Liver (tissue), 9 donors: ENCODE measurements around the gene CPNE5. TPM values are rescaled to one million over a fixed set of nuclear protein-coding genes. Genes with fewer than 3 reads are reported as not detected.

Experiments
- DNase-seq: peaks from one replicate; pipeline ENCODE4 v3.0.0-alpha.2; 2017; ENCODE audit warnings: low spot score
- H3K27ac ChIP-seq, 2 donors: one replicate each; pipeline ENCODE4 v1.7.0; 2013; ENCODE audit warnings: inconsistent platforms in 2 of 2, low read length in 2 of 2, control low read depth in 1 of 2, low read depth in 1 of 2, mild to moderate bottlenecking in 1 of 2
- H3K27me3 ChIP-seq, 4 donors: one replicate each; pipeline versions ENCODE4 v1.6.1 to v1.7.0; 2013; ENCODE audit warnings: low read length in 3 of 4, inconsistent platforms in 1 of 4, mild to moderate bottlenecking in 1 of 4, moderate library complexity in 1 of 4; ENCODE audit not compliant: control insufficient read depth in 4 of 4, insufficient read depth in 4 of 4
- H3K36me3 ChIP-seq, 4 donors: one replicate each; pipeline versions ENCODE4 v1.6.1 to v1.7.0; 2013; ENCODE audit warnings: low read length in 3 of 4, mild to moderate bottlenecking in 3 of 4, low read depth in 1 of 4, moderate library complexity in 1 of 4; ENCODE audit not compliant: control insufficient read depth in 4 of 4, insufficient read depth in 3 of 4
- H3K4me1 ChIP-seq, 4 donors: one replicate each; pipeline versions ENCODE4 v1.6.1 to v1.7.0; 2013; ENCODE audit warnings: low read length in 3 of 4, mild to moderate bottlenecking in 3 of 4, moderate library complexity in 1 of 4; ENCODE audit not compliant: control insufficient read depth in 4 of 4, insufficient read depth in 4 of 4
- H3K4me3 ChIP-seq, 3 donors: one replicate each; pipeline versions ENCODE4 v1.6.1 to v1.7.0; 2013; ENCODE audit warnings: low read length in 3 of 3, control low read depth in 1 of 3, low read depth in 1 of 3, mild to moderate bottlenecking in 1 of 3
- H3K9ac ChIP-seq, 2 donors: one replicate each; pipeline ENCODE4 v1.7.0; 2013; ENCODE audit warnings: low read length in 2 of 2, mild to moderate bottlenecking in 2 of 2, moderate library complexity in 2 of 2, control low read depth in 1 of 2, low read depth in 1 of 2
- H3K9me3 ChIP-seq, 4 donors: one replicate each; pipeline versions ENCODE4 v1.6.1 to v1.7.0; 2013; ENCODE audit warnings: low read length in 3 of 4; ENCODE audit not compliant: control insufficient read depth in 4 of 4
- EGR1 ChIP-seq, 2 donors: IDR thresholded peaks; 2 replicates each; pipeline ENCODE4 v1.6.1; 2016 to 2018; ENCODE audit warnings: antibody characterized with exemption in 2 of 2, low read depth in 2 of 2
- FOXA1 ChIP-seq: IDR thresholded peaks from 2 replicates; pipeline ENCODE4 v1.6.1; 2016; ENCODE audit warnings: antibody characterized with exemption
- FOXA2 ChIP-seq: IDR thresholded peaks from 2 replicates; pipeline ENCODE4 v1.6.1; 2016; ENCODE audit warnings: antibody characterized with exemption
- GABPA ChIP-seq, 2 donors: IDR thresholded peaks in 1 of 2; conservative IDR thresholded peaks in 1 of 2; 2 replicates each; pipeline ENCODE4 v1.6.1; 2016; ENCODE audit warnings: antibody characterized with exemption in 2 of 2, mild to moderate bottlenecking in 1 of 2, moderate library complexity in 1 of 2
- HNF4A ChIP-seq, 2 donors: conservative IDR thresholded peaks; 2 replicates each; pipeline ENCODE4 v1.6.1; 2016; ENCODE audit warnings: antibody characterized with exemption in 2 of 2, mild to moderate bottlenecking in 2 of 2
- HNF4G ChIP-seq: IDR thresholded peaks from 2 replicates; pipeline ENCODE4 v1.6.1; 2016; ENCODE audit warnings: antibody characterized with exemption
- JUND ChIP-seq, 2 donors: IDR thresholded peaks; 2 replicates each; pipeline ENCODE4 v1.6.1; 2016; ENCODE audit warnings: antibody characterized with exemption in 2 of 2
- NR2F2 ChIP-seq: IDR thresholded peaks from 2 replicates; pipeline ENCODE4 v1.6.1; 2016; ENCODE audit warnings: antibody characterized with exemption
- RAD21 ChIP-seq, 2 donors: IDR thresholded peaks; 2 replicates each; pipeline ENCODE4 v1.6.1; 2016; ENCODE audit warnings: antibody characterized with exemption in 2 of 2, mild to moderate bottlenecking in 2 of 2
- RXRA ChIP-seq, 2 donors: IDR thresholded peaks; 2 replicates each; pipeline ENCODE4 v1.6.1; 2017 to 2018; ENCODE audit warnings: antibody characterized with exemption in 2 of 2, mild to moderate bottlenecking in 1 of 2
- SP1 ChIP-seq: IDR thresholded peaks from 2 replicates; pipeline ENCODE4 v1.6.1; 2018; ENCODE audit warnings: antibody characterized with exemption, mild to moderate bottlenecking
- TAF1 ChIP-seq: conservative IDR thresholded peaks from 2 replicates; pipeline ENCODE4 v1.6.1; 2016; ENCODE audit warnings: antibody characterized with exemption, mild to moderate bottlenecking
- YY1 ChIP-seq: IDR thresholded peaks from 2 replicates; pipeline ENCODE4 v1.6.1; 2016; ENCODE audit warnings: antibody characterized with exemption, mild to moderate bottlenecking
- WGBS: extraction: QIAGEN DNeasy Blood & Tissue Kit; methylation state at CpG from one replicate; pipeline ENCODE4 v1.1.7; 2013; 5-methylcytosine and 5-hydroxymethylcytosine counted together
- polyA plus RNA-seq, 2 donors: library from polyadenylated mRNA; stranded (reverse) in 1 of 2; unstranded in 1 of 2; fragments of 200-250 nt in 1 of 2; fragments of >200 nt in 1 of 2; fragmentation: Nextera tagmentation in 1 of 2; extraction: Ambion mirVana in 1 of 2; gene quantifications; one replicate each; pipeline versions ENCODE4 v1.2.1 to v1.2.3, GENCODE V29; 2013 to 2015
- total RNA-seq, 2 donors: library from RNA; depleted of rRNA; stranded (reverse); fragments of >200 nt; gene quantifications; one replicate each; pipeline ENCODE4 v1.2.3, GENCODE V29; 2014
- TF ChIP-seq, protein P1 (sequence below): IDR thresholded peaks from 2 replicates; pipeline ENCODE4 v1.6.1; 2016; ENCODE audit warnings: antibody characterized with exemption
- TF ChIP-seq, protein P2 (sequence below): IDR thresholded peaks from 2 replicates; pipeline ENCODE4 v1.6.1; 2016; ENCODE audit warnings: antibody characterized with exemption, mild to moderate bottlenecking
- TF ChIP-seq, protein P3 (sequence below): IDR thresholded peaks from 2 replicates; pipeline ENCODE4 v1.6.1; 2016; ENCODE audit warnings: antibody characterized with exemption
- TF ChIP-seq, protein P4 (sequence below): IDR thresholded peaks from 2 replicates; pipeline ENCODE4 v1.6.1; 2016; ENCODE audit warnings: antibody characterized with exemption
- TF ChIP-seq, protein P5 (sequence below): fragments of 150-350 bp; IDR thresholded peaks from 2 replicates; pipeline ENCODE4 v1.5.1; 2017; ENCODE audit warnings: improper control_type of control experiment, low read depth, low read length; ENCODE audit not compliant: missing input control
- donor health status: healthy.
- donor health status: healthy.
- donor health status: healthy.
- donor health status: healthy.
- donor health status: healthy.

The CPNE5 gene
- total and polyA plus RNA-seq, 4 donors: 0.24 to 1.1 (median 0.44) TPM

DNA sequence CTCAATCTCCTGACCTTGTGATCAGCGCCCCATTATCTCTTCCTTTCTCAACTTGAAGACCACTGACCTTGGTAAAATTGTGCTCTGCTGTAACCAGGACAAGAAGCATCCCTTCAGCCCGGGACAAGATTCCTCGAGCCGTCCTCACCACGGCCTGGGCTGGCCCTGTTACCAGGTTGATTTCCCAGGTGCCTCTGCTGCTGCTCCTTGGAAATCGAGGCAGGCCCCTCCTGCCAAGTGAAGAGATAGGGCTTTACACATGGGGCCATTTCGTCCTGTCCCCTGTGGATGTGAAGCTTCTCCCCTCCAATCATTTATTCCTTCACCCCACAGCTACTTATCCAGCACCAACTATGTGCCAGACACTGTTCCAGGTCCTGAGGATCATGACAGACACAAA lies 120.1 kb downstream of the CPNE5 start:
- 88% methylated on average over 7 of the region's 7 CpGs for WGBS
- TF ChIP-seq FOXA2 (no peak), HNF4G (no peak), RAD21 (IDR thresholded peaks at IDR 0.05) (no peak), RXRA (IDR thresholded peaks at IDR 0.05) (no peak), EGR1 (IDR thresholded peaks at IDR 0.05; ENCODE audit: low read depth in 2 of 2) (no peak), YY1 (no peak), HNF4A (conservative IDR thresholded peaks at IDR 0.05) (no peak), TAF1 (no peak), JUND (IDR thresholded peaks at IDR 0.05) (no peak), SP1 (no peak), NR2F2 (no peak)
- TF ChIP-seq, protein P1, sequence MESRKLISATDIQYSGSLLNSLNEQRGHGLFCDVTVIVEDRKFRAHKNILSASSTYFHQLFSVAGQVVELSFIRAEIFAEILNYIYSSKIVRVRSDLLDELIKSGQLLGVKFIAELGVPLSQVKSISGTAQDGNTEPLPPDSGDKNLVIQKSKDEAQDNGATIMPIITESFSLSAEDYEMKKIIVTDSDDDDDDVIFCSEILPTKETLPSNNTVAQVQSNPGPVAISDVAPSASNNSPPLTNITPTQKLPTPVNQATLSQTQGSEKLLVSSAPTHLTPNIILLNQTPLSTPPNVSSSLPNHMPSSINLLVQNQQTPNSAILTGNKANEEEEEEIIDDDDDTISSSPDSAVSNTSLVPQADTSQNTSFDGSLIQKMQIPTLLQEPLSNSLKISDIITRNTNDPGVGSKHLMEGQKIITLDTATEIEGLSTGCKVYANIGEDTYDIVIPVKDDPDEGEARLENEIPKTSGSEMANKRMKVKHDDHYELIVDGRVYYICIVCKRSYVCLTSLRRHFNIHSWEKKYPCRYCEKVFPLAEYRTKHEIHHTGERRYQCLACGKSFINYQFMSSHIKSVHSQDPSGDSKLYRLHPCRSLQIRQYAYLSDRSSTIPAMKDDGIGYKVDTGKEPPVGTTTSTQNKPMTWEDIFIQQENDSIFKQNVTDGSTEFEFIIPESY: no peak
- TF ChIP-seq, protein P2, sequence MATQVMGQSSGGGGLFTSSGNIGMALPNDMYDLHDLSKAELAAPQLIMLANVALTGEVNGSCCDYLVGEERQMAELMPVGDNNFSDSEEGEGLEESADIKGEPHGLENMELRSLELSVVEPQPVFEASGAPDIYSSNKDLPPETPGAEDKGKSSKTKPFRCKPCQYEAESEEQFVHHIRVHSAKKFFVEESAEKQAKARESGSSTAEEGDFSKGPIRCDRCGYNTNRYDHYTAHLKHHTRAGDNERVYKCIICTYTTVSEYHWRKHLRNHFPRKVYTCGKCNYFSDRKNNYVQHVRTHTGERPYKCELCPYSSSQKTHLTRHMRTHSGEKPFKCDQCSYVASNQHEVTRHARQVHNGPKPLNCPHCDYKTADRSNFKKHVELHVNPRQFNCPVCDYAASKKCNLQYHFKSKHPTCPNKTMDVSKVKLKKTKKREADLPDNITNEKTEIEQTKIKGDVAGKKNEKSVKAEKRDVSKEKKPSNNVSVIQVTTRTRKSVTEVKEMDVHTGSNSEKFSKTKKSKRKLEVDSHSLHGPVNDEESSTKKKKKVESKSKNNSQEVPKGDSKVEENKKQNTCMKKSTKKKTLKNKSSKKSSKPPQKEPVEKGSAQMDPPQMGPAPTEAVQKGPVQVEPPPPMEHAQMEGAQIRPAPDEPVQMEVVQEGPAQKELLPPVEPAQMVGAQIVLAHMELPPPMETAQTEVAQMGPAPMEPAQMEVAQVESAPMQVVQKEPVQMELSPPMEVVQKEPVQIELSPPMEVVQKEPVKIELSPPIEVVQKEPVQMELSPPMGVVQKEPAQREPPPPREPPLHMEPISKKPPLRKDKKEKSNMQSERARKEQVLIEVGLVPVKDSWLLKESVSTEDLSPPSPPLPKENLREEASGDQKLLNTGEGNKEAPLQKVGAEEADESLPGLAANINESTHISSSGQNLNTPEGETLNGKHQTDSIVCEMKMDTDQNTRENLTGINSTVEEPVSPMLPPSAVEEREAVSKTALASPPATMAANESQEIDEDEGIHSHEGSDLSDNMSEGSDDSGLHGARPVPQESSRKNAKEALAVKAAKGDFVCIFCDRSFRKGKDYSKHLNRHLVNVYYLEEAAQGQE: no peak
- TF ChIP-seq, protein P3, sequence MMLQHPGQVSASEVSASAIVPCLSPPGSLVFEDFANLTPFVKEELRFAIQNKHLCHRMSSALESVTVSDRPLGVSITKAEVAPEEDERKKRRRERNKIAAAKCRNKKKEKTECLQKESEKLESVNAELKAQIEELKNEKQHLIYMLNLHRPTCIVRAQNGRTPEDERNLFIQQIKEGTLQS: no peak
- Histone ChIP-seq H3K9ac (no peak overlapping the region), H3K4me3 (no peak overlapping the region), H3K27me3 (no peaks in the 10 kb centered on the region), H3K9me3 (no peaks in the 10 kb centered on the region), H3K27ac (no peak overlapping the region), H3K4me1 (no peaks in the 10 kb centered on the region), H3K36me3 (no peaks in the 10 kb centered on the region)
- no peak for DNase-seq

DNA sequence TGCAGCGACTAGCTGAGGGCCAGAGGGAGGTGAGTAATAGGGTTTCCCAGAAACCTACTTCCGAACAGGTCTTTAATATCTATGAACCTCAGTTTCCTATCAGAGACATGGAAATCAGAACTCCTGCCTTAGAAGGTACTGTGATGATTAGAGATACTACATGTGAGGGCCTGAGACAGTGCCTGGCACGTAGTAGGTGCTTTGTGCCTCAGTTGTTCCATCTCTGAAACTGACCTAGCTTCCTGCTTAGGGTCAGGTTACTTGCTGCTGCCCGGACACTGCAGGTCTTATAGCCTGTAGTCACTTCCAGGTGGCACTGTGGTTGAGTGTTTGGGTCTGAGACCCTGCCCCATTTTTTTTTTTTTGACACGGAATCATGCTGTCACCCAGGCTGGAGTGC lies 120.7 kb downstream of the CPNE5 start:
- TF ChIP-seq, protein P4, sequence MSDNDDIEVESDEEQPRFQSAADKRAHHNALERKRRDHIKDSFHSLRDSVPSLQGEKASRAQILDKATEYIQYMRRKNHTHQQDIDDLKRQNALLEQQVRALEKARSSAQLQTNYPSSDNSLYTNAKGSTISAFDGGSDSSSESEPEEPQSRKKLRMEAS: no peak
- TF ChIP-seq, protein P5, sequence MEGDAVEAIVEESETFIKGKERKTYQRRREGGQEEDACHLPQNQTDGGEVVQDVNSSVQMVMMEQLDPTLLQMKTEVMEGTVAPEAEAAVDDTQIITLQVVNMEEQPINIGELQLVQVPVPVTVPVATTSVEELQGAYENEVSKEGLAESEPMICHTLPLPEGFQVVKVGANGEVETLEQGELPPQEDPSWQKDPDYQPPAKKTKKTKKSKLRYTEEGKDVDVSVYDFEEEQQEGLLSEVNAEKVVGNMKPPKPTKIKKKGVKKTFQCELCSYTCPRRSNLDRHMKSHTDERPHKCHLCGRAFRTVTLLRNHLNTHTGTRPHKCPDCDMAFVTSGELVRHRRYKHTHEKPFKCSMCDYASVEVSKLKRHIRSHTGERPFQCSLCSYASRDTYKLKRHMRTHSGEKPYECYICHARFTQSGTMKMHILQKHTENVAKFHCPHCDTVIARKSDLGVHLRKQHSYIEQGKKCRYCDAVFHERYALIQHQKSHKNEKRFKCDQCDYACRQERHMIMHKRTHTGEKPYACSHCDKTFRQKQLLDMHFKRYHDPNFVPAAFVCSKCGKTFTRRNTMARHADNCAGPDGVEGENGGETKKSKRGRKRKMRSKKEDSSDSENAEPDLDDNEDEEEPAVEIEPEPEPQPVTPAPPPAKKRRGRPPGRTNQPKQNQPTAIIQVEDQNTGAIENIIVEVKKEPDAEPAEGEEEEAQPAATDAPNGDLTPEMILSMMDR: no peak
- TF ChIP-seq NR2F2: no peak
- TF ChIP-seq RXRA (IDR thresholded peaks at IDR 0.05): no peak
- TF ChIP-seq, protein P2: no peak
- TF ChIP-seq FOXA1: no peak
- no peak for TF ChIP-seq SP1
- TF ChIP-seq TAF1: no peak
- TF ChIP-seq HNF4A (conservative IDR thresholded peaks at IDR 0.05): no peak
- TF ChIP-seq RAD21 (IDR thresholded peaks at IDR 0.05): no peak
- no peak for TF ChIP-seq FOXA2
- TF ChIP-seq YY1: no peak
- TF ChIP-seq, protein P3: no peak
- TF ChIP-seq, protein P1: no peak
- TF ChIP-seq GABPA (IDR thresholded peaks at IDR 0.05 in 1 of 2, conservative IDR thresholded peaks at IDR 0.05 in 1 of 2): no peak
- no peak for TF ChIP-seq EGR1 (IDR thresholded peaks at IDR 0.05; ENCODE audit: low read depth in 2 of 2)
- H3K36me3 ChIP-seq: no peaks in the 10 kb centered on the region
- no peak overlapping the region for H3K4me3 ChIP-seq
- no peaks in the 10 kb centered on the region for H3K4me1 ChIP-seq
- no peaks in the 10 kb centered on the region for H3K9me3 ChIP-seq
- no peak overlapping the region for H3K9ac ChIP-seq
- H3K27me3 ChIP-seq: no peaks in the 10 kb centered on the region
- WGBS: 69% methylated on average over 5 of the region's 5 CpGs
- no peak overlapping the region for H3K27ac ChIP-seq
- no peak for DNase-seq
